Panc1 (cell line): ENCODE data around the gene IPO4. TPM values are rescaled to one million over a fixed set of nuclear protein-coding genes. Genes with fewer than 3 reads are reported as not detected.
"Not testable (repeated sequence)": the region's sequence is repeated elsewhere in the genome, so short reads cannot be mapped to it uniquely, and the experiment has no call there.

Experiments
- ATAC-seq: fragments of 200-7000 bp; cut with Tn5 transposase; 2 replicates; pipeline ENCODE4 v1.9.1; 2020; ENCODE audit warnings: mild to moderate bottlenecking, moderate library complexity
- BruUV-seq: library from RNA; stranded (reverse); fragments of 400-500 nt; replicated peaks from 2 replicates; lab custom pipeline; 2021; lab: Mats Ljungman, UMichigan
- CTCF ChIA-PET: fragments of 300-600 bp; sonication (Branson Sonifier 250); formaldehyde crosslinking; loops from one replicate; lab custom pipeline; 2022; ENCODE audit warnings: antibody characterized with exemption; lab: Charles Lee
- POLR2A ChIA-PET: fragments of 300-600 bp; sonication (Branson Sonifier 250); formaldehyde crosslinking; loops from one replicate; lab custom pipeline; 2022; ENCODE audit warnings: antibody characterized with exemption; lab: Charles Lee
- DNase-seq: peaks from one replicate; pipeline ENCODE4 v3.0.0-alpha.2; 2010; ENCODE audit warnings: low read depth, low spot score
- H3K27ac ChIP-seq: 2 replicates; pipeline ENCODE4 v1.5.1; 2011; ENCODE audit warnings: mild to moderate bottlenecking, low read length, inconsistent platforms
- H3K27me3 ChIP-seq: fragments of 200-500 bp; sonication (Bioruptor generic); 2 replicates; pipeline ENCODE4 v1.6.0; 2014; ENCODE audit warnings: low read length, inconsistent platforms; ENCODE audit not compliant: control insufficient read depth, insufficient read depth
- H3K36me3 ChIP-seq: fragments of 200-500 bp; sonication (Bioruptor generic); 2 replicates; pipeline ENCODE4 v1.5.1; 2014; ENCODE audit warnings: inconsistent platforms, mild to moderate bottlenecking, low read length, moderate library complexity; ENCODE audit not compliant: control insufficient read depth, insufficient read depth
- H3K4me1 ChIP-seq: 2 replicates; pipeline ENCODE4 v1.5.1; 2011; ENCODE audit warnings: inconsistent platforms, mild to moderate bottlenecking, low read length, moderate library complexity; ENCODE audit not compliant: control insufficient read depth, insufficient read depth
- H3K4me3 ChIP-seq, 2 experiments: 2 replicates each; pipeline ENCODE4 v1.5.1; 2011 to 2012; ENCODE audit warnings: low read depth in 2 of 2, low read length in 2 of 2, mild to moderate bottlenecking in 2 of 2, inconsistent platforms in 1 of 2, moderate library complexity in 1 of 2
- H3K9me3 ChIP-seq: fragments of 200-500 bp; sonication (Bioruptor generic); 2 replicates; pipeline ENCODE4 v1.5.1; 2014; ENCODE audit warnings: low read depth, mild to moderate bottlenecking, inconsistent platforms, low read length, moderate library complexity; ENCODE audit not compliant: control insufficient read depth, insufficient read depth
- CTCF ChIP-seq: fragments of 450-650 bp; IDR thresholded peaks from 2 replicates; pipeline ENCODE4 v1.5.1; 2017; ENCODE audit warnings: mild to moderate bottlenecking
- POLR2AphosphoS5 ChIP-seq: IDR thresholded peaks from 2 replicates; pipeline ENCODE4 v1.6.1; 2012; ENCODE audit warnings: mild to moderate bottlenecking, low read depth, low read length, moderate library complexity
- REST ChIP-seq, 2 experiments: IDR thresholded peaks; 2 replicates each; pipeline ENCODE4 v1.6.1; 2011 to 2012; ENCODE audit warnings: low read depth in 2 of 2, control low read depth in 1 of 2, low read length in 1 of 2, mild to moderate bottlenecking in 1 of 2, moderate library complexity in 1 of 2; ENCODE audit not compliant: insufficient read depth in 1 of 2
- SIN3A ChIP-seq: IDR thresholded peaks from 2 replicates; pipeline ENCODE4 v1.6.1; 2012; ENCODE audit warnings: low read depth, mild to moderate bottlenecking, low read length, moderate library complexity, borderline replicate concordance; ENCODE audit not compliant: insufficient read depth
- TCF7L2 ChIP-seq: IDR thresholded peaks from 2 replicates; pipeline ENCODE4 v1.6.1; 2011; ENCODE audit warnings: mild to moderate bottlenecking, low read depth, low read length, inconsistent platforms
- in situ Hi-C: cut with HindIII; loops from 2 replicates; pipeline ENCODE4 v1.10.0; 2016; ENCODE audit warnings: low sequenced_read_pairs, low pct_unique_long_range_greater_than_20kb
- intact Hi-C: fragments of 100-400 bp; cut with micrococcal nuclease; formaldehyde crosslinking; loops from one replicate; pipeline ENCODE4 v1.10.0; 2022; ENCODE audit not compliant: unreplicated experiment
- total RNA-seq: library from RNA; stranded (reverse); gene quantifications from one replicate; pipeline ENCODE4 v1.2.1, GENCODE V29; 2021; ENCODE audit not compliant: unreplicated experiment

The IPO4 gene
- total RNA-seq, 1 experiment from 2014 or later = 103 TPM

GRCh38 chr14:24202538-24202937, 13.9 kb upstream of the IPO4 start:
- H3K9me3 ChIP-seq, H3K27me3 ChIP-seq, H3K4me3 ChIP-seq, H3K4me1 ChIP-seq, H3K27ac ChIP-seq, POLR2A ChIA-PET, intact Hi-C loops, CTCF ChIA-PET, BruUV-seq, ATAC-seq, in situ Hi-C loops, DNase-seq, H3K36me3 ChIP-seq: not testable (repeated sequence)

- TF ChIP-seq REST (IDR thresholded peaks at IDR 0.05; ENCODE audit: insufficient read depth in 1 of 2, low read depth in 2 of 2, low read length in 1 of 2) (no peak), SIN3A (no peak), TCF7L2 (no peak), CTCF (no peak), POLR2AphosphoS5 (no peak)
- Histone ChIP-seq H3K4me1 (peaks cover 2% of the 10 kb centered on the region), H3K27ac (no peak overlapping the region), H3K36me3 (peaks cover 4% of the 10 kb centered on the region), H3K4me3 (no peak overlapping the region), H3K9me3 (no peaks in the 10 kb centered on the region), H3K27me3 (no peaks in the 10 kb centered on the region)
- in situ Hi-C loops = no loop called here
- CTCF ChIA-PET = interaction anchor here (0.7 kb wide), 1 partner anchor 88 kb away, joined by 10 read pairs; no protein-coding TSS in a partner anchor
- POLR2A ChIA-PET = no interaction called here
- intact Hi-C loops = no loop called here
- ATAC-seq (no peak), DNase-seq (no peak)
- TSS peak; percentile 38 for BruUV-seq
These were observed 10.4 kb upstream of the IPO4 start for GRCh38 chr14:24198814-24199524.

- CTCF ChIA-PET = no interaction called here
- Histone ChIP-seq H3K4me3 (peak overlapping the region; percentile 68 to 73; a peak in 3 of 4 replicates), H3K27ac (peak overlapping the region; percentile 92; the same call in 1 of the 2 replicates), H3K9me3 (no peaks in the 10 kb centered on the region), H3K27me3 (no peaks in the 10 kb centered on the region), H3K36me3 (peaks cover 4% of the 10 kb centered on the region), H3K4me1 (peaks cover 2% of the 10 kb centered on the region)
- intact Hi-C loops = no loop called here
- no TSS peak for BruUV-seq
- in situ Hi-C loops = no loop called here
- POLR2A ChIA-PET = no interaction called here
- TF ChIP-seq CTCF (no peak), REST (IDR thresholded peaks at IDR 0.05; ENCODE audit: insufficient read depth in 1 of 2, low read depth in 2 of 2, low read length in 1 of 2) (no peak)
- no peak for ATAC-seq
- DNase-seq = no peak
These were observed 8.4 kb upstream of the IPO4 start for GRCh38 chr14:24197056-24197450.
